ENCODE results near the gene NEURL1B.

NEURL1B gene

GRCh38 chr5:172683264-172683644 is 42.2 kb downstream of the NEURL1B start:
- DNase-seq = no peak

GRCh38 chr5:172683645-172684471 is 42.8 kb downstream of the NEURL1B start:
- no peak for DNase-seq

GRCh38 chr5:172685091-172685490 is 44.0 kb downstream of the NEURL1B start:
- no peak for DNase-seq

GRCh38 chr5:172686111-172686510 is 45.0 kb downstream of the NEURL1B start:
- no peak for DNase-seq

- no peak for DNase-seq
Measured at GRCh38 chr5:172686539-172687390, 45.7 kb downstream of the NEURL1B start.

GRCh38 chr5:172687940-172688339 is 46.9 kb downstream of the NEURL1B start:
- no peak for DNase-seq

- no peak for DNase-seq
Measured at GRCh38 chr5:172688349-172689217, 47.5 kb downstream of the NEURL1B start.

GRCh38 chr5:172689218-172689572 is 48.1 kb downstream of the NEURL1B start:
- DNase-seq = no peak

- no peak for DNase-seq
Measured at GRCh38 chr5:172689801-172690200, 48.7 kb downstream of the NEURL1B start.

GRCh38 chr5:172690258-172691075 is 49.4 kb downstream of the NEURL1B start:
- DNase-seq = no peak

GRCh38 chr5:172691886-172692285 is 50.8 kb downstream of the NEURL1B start:
- no peak for DNase-seq

- no peak for DNase-seq
Measured at GRCh38 chr5:172692451-172692850, 51.4 kb downstream of the NEURL1B start.

- no peak for DNase-seq
Measured at GRCh38 chr5:172692981-172693380, 51.9 kb downstream of the NEURL1B start.

- DNase-seq = no peak
Measured at GRCh38 chr5:172694061-172694460, 53.0 kb downstream of the NEURL1B start.

GRCh38 chr5:172694541-172694940 is 53.5 kb downstream of the NEURL1B start:
- no peak for DNase-seq

GRCh38 chr5:172695232-172696054 is 54.4 kb downstream of the NEURL1B start:
- no peak for DNase-seq

- no peak for DNase-seq
Measured at GRCh38 chr5:172696171-172696849, 55.2 kb downstream of the NEURL1B start.

- peak; percentile 66 for DNase-seq
Measured at GRCh38 chr5:172697123-172698121, 56.4 kb downstream of the NEURL1B start.

GRCh38 chr5:172699423-172699822 is 58.4 kb downstream of the NEURL1B start:
- no peak for DNase-seq

Data from NCI-H1048 (cell line).